Activated naive CD8-positive, alpha-beta T cell treated with anti-CD3 and anti-CD28 coated beads for 36 hours (primary cell): ENCODE results near the gene ZNF385B. TPM values are rescaled to one million over a fixed set of nuclear protein-coding genes. Genes with fewer than 3 reads are reported as not detected.

ENCODE experiments used
- DNase-seq: peaks from one replicate; pipeline ENCODE4 v3.0.0; 2021
- H3K27ac Mint-ChIP-seq: one replicate; pipeline ENCODE4 v1.8.0; 2022; ENCODE audit warnings: mild to moderate bottlenecking, moderate library complexity, mixed read lengths
- H3K27me3 Mint-ChIP-seq: one replicate; pipeline ENCODE4 v1.8.0; 2022; ENCODE audit warnings: mild to moderate bottlenecking, mixed read lengths
- H3K36me3 Mint-ChIP-seq: one replicate; pipeline ENCODE4 v1.8.0; 2021; ENCODE audit warnings: mild to moderate bottlenecking, mixed read lengths
- H3K4me1 Mint-ChIP-seq: one replicate; pipeline ENCODE4 v1.8.0; 2021; ENCODE audit warnings: mixed read lengths
- H3K4me3 Mint-ChIP-seq: one replicate; pipeline ENCODE4 v1.8.0; 2022; ENCODE audit warnings: mild to moderate bottlenecking, moderate library complexity, mixed read lengths
- H3K9me3 Mint-ChIP-seq: one replicate; pipeline ENCODE4 v1.8.0; 2022; ENCODE audit warnings: mixed read lengths
- total RNA-seq, 2 experiments: library from RNA; stranded (reverse); gene quantifications; one replicate each; pipeline ENCODE4 v1.2.3, GENCODE V29; 2021

The ZNF385B gene
- total RNA-seq, 2 experiments from 2014 or later = not detected

- no peak overlapping the region for H3K4me3 Mint-ChIP-seq
- no peak overlapping the region for H3K27ac Mint-ChIP-seq
- no peaks in the 10 kb centered on the region for H3K9me3 Mint-ChIP-seq
- H3K4me1 Mint-ChIP-seq = no peaks in the 10 kb centered on the region
- H3K27me3 Mint-ChIP-seq = peaks cover 6% of the 10 kb centered on the region
- no peaks in the 10 kb centered on the region for H3K36me3 Mint-ChIP-seq
- no peak for DNase-seq
Measured at GRCh38 chr2:179711375-179711774, 150.0 kb downstream of the ZNF385B start.

- H3K4me3 Mint-ChIP-seq = no peak overlapping the region
- no peaks in the 10 kb centered on the region for H3K9me3 Mint-ChIP-seq
- no peaks in the 10 kb centered on the region for H3K36me3 Mint-ChIP-seq
- no peaks in the 10 kb centered on the region for H3K27me3 Mint-ChIP-seq
- no peak overlapping the region for H3K27ac Mint-ChIP-seq
- H3K4me1 Mint-ChIP-seq = no peaks in the 10 kb centered on the region
- no peak for DNase-seq
Measured at GRCh38 chr2:179703702-179704101, 157.7 kb downstream of the ZNF385B start.

GRCh38 chr2:179702912-179703311, 158.5 kb downstream of the ZNF385B start:
- no peak overlapping the region for H3K27ac Mint-ChIP-seq
- H3K9me3 Mint-ChIP-seq = no peaks in the 10 kb centered on the region
- H3K36me3 Mint-ChIP-seq = no peaks in the 10 kb centered on the region
- H3K27me3 Mint-ChIP-seq = no peaks in the 10 kb centered on the region
- H3K4me1 Mint-ChIP-seq = no peaks in the 10 kb centered on the region
- DNase-seq = no peak
- H3K4me3 Mint-ChIP-seq = no peak overlapping the region

- Mint-ChIP-seq H3K9me3 (no peaks in the 10 kb centered on the region), H3K36me3 (no peaks in the 10 kb centered on the region), H3K27ac (no peak overlapping the region), H3K4me3 (no peak overlapping the region), H3K27me3 (no peaks in the 10 kb centered on the region), H3K4me1 (no peaks in the 10 kb centered on the region)
- no peak for DNase-seq
Measured at GRCh38 chr2:179701524-179702110, 159.8 kb downstream of the ZNF385B start.

- H3K9me3 Mint-ChIP-seq = no peaks in the 10 kb centered on the region
- DNase-seq = no peak
- no peaks in the 10 kb centered on the region for H3K36me3 Mint-ChIP-seq
- H3K4me1 Mint-ChIP-seq = no peaks in the 10 kb centered on the region
- no peak overlapping the region for H3K27ac Mint-ChIP-seq
- H3K4me3 Mint-ChIP-seq = no peak overlapping the region
- H3K27me3 Mint-ChIP-seq = peaks cover 4% of the 10 kb centered on the region
Measured at GRCh38 chr2:179695486-179695885, 165.9 kb downstream of the ZNF385B start.

GRCh38 chr2:179694963-179695362, 166.4 kb downstream of the ZNF385B start:
- no peak for DNase-seq
- no peaks in the 10 kb centered on the region for H3K36me3 Mint-ChIP-seq
- no peaks in the 10 kb centered on the region for H3K4me1 Mint-ChIP-seq
- H3K9me3 Mint-ChIP-seq = no peaks in the 10 kb centered on the region
- peaks cover 4% of the 10 kb centered on the region for H3K27me3 Mint-ChIP-seq
- H3K27ac Mint-ChIP-seq = no peak overlapping the region
- no peak overlapping the region for H3K4me3 Mint-ChIP-seq

- Mint-ChIP-seq H3K4me3 (no peak overlapping the region), H3K27ac (no peak overlapping the region), H3K27me3 (peaks cover 4% of the 10 kb centered on the region), H3K4me1 (no peaks in the 10 kb centered on the region), H3K36me3 (no peaks in the 10 kb centered on the region), H3K9me3 (no peaks in the 10 kb centered on the region)
- no peak for DNase-seq
Measured at GRCh38 chr2:179692610-179693009, 168.8 kb downstream of the ZNF385B start.

- H3K4me3 Mint-ChIP-seq = no peak overlapping the region
- no peak overlapping the region for H3K27ac Mint-ChIP-seq
- no peaks in the 10 kb centered on the region for H3K4me1 Mint-ChIP-seq
Measured at GRCh38 chr2:179692043-179692442, 169.4 kb downstream of the ZNF385B start.

GRCh38 chr2:179691235-179691634, 170.2 kb downstream of the ZNF385B start:
- no peaks in the 10 kb centered on the region for H3K9me3 Mint-ChIP-seq
- no peak for DNase-seq
- no peaks in the 10 kb centered on the region for H3K4me1 Mint-ChIP-seq
- no peaks in the 10 kb centered on the region for H3K36me3 Mint-ChIP-seq
- no peak overlapping the region for H3K4me3 Mint-ChIP-seq
- H3K27me3 Mint-ChIP-seq = peaks cover 4% of the 10 kb centered on the region
- H3K27ac Mint-ChIP-seq = no peak overlapping the region

More at GRCh38 chr2:179692043-179692442, 169.4 kb downstream of the ZNF385B start:
- H3K36me3 Mint-ChIP-seq = no peaks in the 10 kb centered on the region
- no peak for DNase-seq
- no peaks in the 10 kb centered on the region for H3K9me3 Mint-ChIP-seq
- H3K27me3 Mint-ChIP-seq = peaks cover 4% of the 10 kb centered on the region

- H3K4me3 Mint-ChIP-seq = no peak overlapping the region
- H3K27me3 Mint-ChIP-seq = peaks cover under 1% of the 10 kb centered on the region
- no peaks in the 10 kb centered on the region for H3K36me3 Mint-ChIP-seq
- DNase-seq = no peak
- H3K4me1 Mint-ChIP-seq = no peaks in the 10 kb centered on the region
- no peaks in the 10 kb centered on the region for H3K9me3 Mint-ChIP-seq
- no peak overlapping the region for H3K27ac Mint-ChIP-seq
Measured at GRCh38 chr2:179686718-179687342, 174.6 kb downstream of the ZNF385B start.

GRCh38 chr2:179686069-179686468, 175.3 kb downstream of the ZNF385B start:
- H3K36me3 Mint-ChIP-seq = no peaks in the 10 kb centered on the region
- H3K27ac Mint-ChIP-seq = no peak overlapping the region
- no peak for DNase-seq

GRCh38 chr2:179685146-179685545, 176.3 kb downstream of the ZNF385B start:
- DNase-seq = no peak
- H3K27me3 Mint-ChIP-seq = no peaks in the 10 kb centered on the region
- H3K4me1 Mint-ChIP-seq = no peaks in the 10 kb centered on the region
- H3K4me3 Mint-ChIP-seq = no peak overlapping the region
- H3K27ac Mint-ChIP-seq = no peak overlapping the region
- no peaks in the 10 kb centered on the region for H3K9me3 Mint-ChIP-seq
- no peaks in the 10 kb centered on the region for H3K36me3 Mint-ChIP-seq

More at GRCh38 chr2:179686069-179686468, 175.3 kb downstream of the ZNF385B start:
- H3K27me3 Mint-ChIP-seq = no peaks in the 10 kb centered on the region
- no peak overlapping the region for H3K4me3 Mint-ChIP-seq
- H3K9me3 Mint-ChIP-seq = no peaks in the 10 kb centered on the region
- H3K4me1 Mint-ChIP-seq = no peaks in the 10 kb centered on the region

- no peaks in the 10 kb centered on the region for H3K27me3 Mint-ChIP-seq
- no peak for DNase-seq
- H3K9me3 Mint-ChIP-seq = no peaks in the 10 kb centered on the region
- no peak overlapping the region for H3K27ac Mint-ChIP-seq
- H3K36me3 Mint-ChIP-seq = no peaks in the 10 kb centered on the region
- H3K4me1 Mint-ChIP-seq = no peaks in the 10 kb centered on the region
- H3K4me3 Mint-ChIP-seq = no peak overlapping the region
Measured at GRCh38 chr2:179682756-179683155, 178.7 kb downstream of the ZNF385B start.

- Mint-ChIP-seq H3K9me3 (no peaks in the 10 kb centered on the region), H3K27me3 (no peaks in the 10 kb centered on the region), H3K27ac (no peak overlapping the region), H3K36me3 (no peaks in the 10 kb centered on the region), H3K4me3 (no peak overlapping the region), H3K4me1 (no peaks in the 10 kb centered on the region)
- DNase-seq = no peak
Measured at GRCh38 chr2:179677746-179678505, 183.5 kb downstream of the ZNF385B start.

GRCh38 chr2:179677077-179677688, 184.2 kb downstream of the ZNF385B start:
- DNase-seq = no peak
- no peaks in the 10 kb centered on the region for H3K9me3 Mint-ChIP-seq
- no peak overlapping the region for H3K4me3 Mint-ChIP-seq
- no peaks in the 10 kb centered on the region for H3K4me1 Mint-ChIP-seq
- H3K36me3 Mint-ChIP-seq = no peaks in the 10 kb centered on the region
- H3K27ac Mint-ChIP-seq = no peak overlapping the region
- no peaks in the 10 kb centered on the region for H3K27me3 Mint-ChIP-seq
